Suppressor macrophage treated with lipopolysaccharide for 1 hour (primary cell): ENCODE results near the gene TMEM80.
"Not testable (repeated sequence)": the region's sequence is repeated elsewhere in the genome, so short reads cannot be mapped to it uniquely, and the experiment has no call there.

Source experiments
- DNase-seq, 3 donors: peaks; one replicate each; pipeline ENCODE4 v3.0.0-alpha.2; 2020 to 2022

The TMEM80 gene

DNA sequence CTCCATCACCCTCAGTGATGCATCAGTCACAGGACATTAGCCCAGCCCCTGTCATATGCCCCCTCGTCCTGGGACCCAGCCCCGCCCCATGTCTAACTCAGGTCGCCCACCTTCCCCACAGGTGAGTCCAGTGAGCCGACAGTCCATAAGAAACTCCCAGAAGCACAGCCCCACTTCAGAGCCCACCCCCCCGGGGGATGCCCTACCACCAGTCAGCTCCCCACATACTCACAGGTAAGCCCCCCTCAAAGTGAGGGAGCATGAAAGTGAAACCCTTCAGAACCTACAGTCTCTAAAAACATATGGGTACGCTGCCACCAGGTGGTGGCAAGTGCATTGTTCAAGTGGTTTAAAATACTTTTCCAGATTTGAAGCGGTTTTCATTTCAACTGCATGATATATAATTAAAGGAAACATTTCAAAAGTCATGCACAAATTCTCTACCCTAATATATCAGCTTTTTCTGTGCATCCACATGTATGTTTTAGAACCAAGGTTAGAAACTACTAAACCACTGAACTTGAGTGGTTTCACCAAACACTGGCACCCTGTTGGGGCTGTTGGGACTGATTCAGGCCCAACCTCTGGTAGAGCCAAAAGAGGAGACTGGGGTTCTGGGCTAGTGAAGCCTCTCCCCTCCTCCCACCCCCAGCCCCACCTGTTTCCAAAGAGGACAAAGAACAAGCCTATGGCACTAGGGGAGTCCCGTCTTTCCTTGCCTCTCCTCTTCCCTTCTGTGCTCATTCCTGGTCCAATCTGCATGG is 27.7 kb downstream of the TMEM80 start:
- peak; percentile 74 to 79 (median 75) for DNase-seq

DNA sequence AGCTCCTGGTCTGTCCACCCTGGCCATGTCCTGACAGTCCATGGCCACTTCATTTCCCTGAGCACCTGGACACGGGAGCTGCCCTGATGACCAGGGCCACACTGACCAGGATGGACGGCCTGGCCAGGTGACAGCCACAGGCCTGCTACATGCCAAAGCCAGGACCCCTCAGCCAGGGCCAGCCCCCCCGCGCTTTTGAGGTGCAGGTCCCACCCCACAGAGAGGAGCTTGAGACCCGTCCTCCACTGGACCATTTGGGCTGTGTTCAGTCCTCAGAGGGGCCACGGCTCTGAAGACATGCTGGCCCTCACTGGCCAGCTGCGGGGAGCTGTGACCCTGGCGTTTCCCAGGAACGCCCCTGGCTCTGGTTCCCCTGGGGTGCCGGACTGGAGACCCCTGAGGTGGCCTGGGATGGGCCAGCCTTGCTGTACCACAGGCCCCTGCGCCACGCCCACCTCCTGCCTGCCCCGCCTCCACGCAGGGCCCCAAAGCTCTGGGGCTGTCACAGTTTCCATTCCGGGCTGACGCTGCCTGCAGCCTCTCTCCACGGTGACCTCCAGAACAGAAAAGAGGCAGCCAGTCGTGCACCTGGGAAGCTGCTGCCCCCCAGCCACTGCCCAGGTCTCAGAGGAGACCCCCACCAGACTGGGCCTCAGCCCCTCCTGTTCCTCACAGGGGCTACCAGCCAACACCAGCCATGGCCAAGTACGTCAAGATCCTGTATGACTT is 28.6 kb downstream of the TMEM80 start:
- no peak for DNase-seq

DNA sequence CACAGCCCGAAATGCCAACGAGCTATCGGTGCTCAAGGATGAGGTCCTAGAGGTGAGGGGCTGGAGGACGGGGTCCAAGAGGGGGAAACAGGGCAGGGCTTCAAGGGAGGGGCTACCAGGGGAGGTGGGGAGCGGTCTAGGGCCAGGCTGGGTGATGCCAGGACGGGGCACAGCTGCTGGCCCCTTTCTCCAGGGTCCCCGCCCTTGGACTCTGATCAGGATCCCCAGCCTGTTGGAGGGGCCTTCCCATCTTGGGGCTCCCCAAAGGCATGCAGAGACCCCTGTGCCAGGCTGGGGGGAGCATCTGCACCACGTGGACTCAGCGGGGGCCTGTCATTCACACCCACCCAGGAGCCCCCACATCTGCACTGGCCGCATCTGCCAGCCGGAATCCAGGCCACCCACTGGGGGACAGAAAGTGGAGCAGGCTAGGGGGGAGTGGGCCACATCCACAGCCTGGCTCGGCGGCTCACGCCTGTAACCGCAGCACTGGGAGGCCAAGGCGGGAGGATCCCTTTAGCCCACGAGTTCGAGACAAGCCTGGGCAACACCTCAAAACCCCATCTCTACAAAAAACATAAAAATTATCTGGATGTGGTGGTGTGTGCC is 29.3 kb downstream of the TMEM80 start:
- DNase-seq, result no peak

DNA sequence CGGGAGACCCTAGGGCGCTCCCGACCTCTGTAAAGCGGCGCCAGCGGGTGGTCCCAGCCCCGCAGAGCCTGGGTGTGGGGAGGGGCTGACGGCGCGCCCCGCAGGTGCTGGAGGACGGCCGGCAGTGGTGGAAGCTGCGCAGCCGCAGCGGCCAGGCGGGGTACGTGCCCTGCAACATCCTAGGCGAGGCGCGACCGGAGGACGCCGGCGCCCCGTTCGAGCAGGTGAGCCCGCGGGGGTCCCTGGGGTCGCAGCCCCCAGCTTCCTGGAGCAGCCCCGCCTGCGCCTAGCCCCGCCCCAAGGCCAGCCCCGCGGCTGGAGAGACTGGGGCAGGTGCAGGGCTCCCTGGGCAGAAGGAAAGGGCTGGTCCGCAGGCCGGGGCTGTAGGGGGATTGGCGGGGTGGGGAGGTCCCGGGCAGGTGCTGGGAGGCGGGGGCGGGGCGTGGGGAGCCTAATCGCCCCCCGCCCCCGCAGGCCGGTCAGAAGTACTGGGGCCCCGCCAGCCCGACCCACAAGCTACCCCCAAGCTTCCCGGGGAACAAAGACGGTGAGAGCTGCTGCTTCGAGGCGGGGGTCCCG is 30.1 kb downstream of the TMEM80 start:
- DNase-seq, result no peak

DNA sequence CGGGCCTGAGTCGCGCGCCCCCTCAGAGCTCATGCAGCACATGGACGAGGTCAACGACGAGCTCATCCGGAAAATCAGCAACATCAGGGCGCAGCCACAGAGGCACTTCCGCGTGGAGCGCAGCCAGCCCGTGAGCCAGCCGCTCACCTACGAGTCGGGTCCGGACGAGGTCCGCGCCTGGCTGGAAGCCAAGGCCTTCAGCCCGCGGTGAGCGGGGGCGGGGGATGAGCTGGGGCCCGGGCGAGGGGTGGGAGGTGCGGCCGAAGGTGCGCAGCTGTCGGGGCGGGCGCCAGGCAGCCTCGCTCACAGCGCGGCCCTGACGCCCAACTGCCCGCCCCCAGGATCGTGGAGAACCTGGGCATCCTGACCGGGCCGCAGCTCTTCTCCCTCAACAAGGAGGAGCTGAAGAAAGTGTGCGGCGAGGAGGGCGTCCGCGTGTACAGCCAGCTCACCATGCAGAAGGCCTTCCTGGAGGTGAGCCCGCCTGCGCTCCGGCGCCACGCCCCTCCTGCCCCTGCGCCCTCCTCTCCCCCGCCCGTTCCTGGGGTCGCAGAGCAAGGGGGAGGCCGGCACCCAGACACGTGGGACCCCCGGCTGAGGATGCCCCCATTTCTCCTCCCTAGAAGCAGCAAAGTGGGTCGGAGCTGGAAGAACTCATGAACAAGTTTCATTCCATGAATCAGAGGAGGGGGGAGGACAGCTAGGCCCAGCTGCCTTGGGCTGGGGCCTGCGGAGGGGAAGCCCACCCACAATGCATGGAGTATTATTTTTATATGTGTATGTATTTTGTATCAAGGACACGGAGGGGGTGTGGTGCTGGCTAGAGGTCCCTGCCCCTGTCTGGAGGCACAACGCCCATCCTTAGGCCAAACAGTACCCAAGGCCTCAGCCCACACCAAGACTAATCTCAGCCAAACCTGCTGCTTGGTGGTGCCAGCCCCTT is 30.9 kb downstream of the TMEM80 start:
- peak; percentile 40 to 59 (median 46) for DNase-seq

DNA sequence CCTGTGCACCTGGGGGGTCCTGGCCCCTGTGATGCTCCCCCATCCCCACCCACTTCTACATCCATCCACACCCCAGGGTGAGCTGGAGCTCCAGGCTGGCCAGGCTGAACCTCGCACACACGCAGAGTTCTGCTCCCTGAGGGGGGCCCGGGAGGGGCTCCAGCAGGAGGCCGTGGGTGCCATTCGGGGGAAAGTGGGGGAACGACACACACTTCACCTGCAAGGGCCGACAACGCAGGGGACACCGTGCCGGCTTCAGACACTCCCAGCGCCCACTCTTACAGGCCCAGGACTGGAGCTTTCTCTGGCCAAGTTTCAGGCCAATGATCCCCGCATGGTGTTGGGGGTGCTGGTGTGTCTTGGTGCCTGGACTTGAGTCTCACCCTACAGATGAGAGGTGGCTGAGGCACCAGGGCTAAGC is 31.7 kb downstream of the TMEM80 start:
- DNase-seq, result no peak

DNA sequence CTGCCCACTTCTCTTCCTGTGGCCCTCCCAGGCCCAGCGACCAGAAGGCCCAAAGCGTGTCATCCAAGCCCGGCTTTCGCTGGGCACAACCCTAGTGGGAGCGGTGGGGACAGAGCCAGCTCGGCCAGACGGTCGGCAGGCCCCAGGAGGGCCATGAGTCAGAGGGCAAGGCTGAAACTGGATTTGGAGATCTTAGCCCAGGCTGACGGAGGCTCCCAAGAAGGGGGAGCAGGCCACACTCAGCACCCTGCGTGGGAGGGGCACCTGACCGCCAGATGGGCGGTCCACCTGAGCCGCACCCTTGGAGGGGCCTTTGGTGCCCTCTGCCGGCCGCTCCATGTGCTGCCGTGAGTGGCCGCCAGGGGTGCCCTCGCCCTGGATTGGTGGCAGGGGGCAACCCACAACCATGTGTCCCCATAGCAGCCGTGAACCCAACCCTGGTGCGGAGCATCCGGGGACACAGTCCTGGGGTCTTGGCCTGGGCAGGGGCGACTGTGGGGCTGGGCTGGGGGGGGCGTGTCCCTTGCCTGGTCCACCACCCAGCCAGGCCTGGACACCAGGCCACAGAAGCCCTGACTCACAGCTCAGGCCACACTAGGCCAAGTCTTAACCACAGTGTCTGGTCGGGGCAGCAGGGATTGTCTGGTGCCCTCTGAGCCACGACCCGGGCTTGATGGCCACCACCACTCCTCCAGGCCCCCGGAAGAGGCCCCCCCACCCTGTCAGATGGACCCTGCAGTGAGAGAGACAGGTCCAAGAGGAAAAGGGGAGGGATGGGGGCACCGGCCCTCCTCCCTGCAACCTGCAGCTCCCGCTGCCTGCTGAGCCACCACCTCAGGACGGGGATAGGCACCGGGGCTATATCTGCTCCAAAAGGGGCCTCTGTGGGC is 32.5 kb downstream of the TMEM80 start:
- DNase-seq, result peak; percentile 79 to 92 (median 81)

DNA sequence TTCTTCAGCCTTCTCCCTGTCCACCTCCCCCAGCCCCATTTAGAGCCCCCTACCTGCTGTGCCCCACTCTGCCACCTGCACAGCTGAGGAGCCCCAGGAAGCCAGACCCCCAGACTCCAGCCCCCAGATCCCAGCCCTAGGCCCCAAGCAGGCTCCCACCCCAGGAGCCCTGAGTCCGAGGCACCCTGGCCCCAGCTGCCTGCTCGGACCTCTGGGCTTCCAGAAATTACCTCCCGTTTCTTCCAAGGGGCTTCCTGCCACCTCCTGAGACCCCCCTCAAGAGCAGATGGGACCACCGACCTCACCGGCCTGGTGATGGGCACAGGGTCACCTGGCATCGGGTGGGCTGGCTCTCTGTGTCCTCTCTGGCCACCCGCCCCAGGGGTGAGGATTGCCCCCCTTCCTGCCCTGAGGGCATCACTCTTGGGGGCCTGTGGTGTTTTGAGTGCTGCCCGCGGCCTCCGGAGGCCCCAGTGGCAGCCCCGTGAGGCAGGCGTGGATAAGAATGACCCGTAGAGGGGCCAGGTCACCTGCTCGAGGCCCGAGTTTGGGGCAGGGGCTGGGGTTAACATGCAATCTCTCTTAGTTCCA is 33.4 kb downstream of the TMEM80 start:
- no peak for DNase-seq

DNA sequence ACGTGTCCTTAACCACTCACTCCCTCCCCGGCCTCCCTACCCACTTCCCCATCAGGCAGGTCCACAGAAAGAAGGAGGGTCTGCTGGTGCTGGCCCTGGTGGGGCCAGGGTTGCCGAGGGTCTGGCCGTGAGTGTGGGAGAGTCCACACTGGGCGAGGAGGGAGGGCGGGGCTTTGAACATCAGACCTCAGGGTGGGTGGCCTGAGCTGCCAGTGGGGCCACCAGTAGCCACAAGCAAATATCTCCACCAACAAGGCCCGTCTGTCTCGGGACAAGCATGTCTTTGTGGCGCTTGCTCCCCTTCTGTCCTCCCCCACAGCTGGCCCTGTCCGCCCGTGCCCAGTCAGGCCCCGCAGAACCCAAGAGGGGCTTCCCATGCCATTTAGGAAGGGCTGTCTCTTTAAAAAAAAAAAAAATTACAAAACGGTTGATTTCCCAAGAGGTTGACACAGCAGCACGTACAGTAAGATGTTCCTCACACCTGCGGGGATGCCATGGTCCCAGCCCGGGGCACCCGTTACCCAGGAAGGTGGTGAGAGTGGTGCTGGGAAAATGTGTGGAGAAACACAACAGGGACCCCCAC is 34.0 kb downstream of the TMEM80 start:
- DNase-seq, result no peak

DNA sequence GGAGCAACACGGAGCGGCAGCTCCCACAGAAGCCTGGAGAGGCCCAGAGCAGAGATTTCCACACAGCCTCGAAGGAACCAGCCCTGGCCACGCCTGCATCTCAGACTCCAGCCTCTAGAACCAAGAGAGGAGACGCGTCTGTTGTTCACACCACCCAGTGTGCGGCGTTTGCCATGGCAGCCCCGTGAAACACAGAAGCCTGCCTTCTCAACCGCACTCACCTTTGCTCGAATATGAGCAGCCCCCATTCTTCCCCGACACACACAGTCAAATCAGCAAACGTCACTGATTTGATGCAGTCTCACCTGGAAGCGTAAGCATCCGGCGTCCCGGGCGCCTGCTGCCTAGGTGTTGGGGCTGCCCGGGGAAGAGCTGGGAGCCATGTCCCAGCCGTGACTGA is 37.5 kb downstream of the TMEM80 start:
- DNase-seq, result no peak

DNA sequence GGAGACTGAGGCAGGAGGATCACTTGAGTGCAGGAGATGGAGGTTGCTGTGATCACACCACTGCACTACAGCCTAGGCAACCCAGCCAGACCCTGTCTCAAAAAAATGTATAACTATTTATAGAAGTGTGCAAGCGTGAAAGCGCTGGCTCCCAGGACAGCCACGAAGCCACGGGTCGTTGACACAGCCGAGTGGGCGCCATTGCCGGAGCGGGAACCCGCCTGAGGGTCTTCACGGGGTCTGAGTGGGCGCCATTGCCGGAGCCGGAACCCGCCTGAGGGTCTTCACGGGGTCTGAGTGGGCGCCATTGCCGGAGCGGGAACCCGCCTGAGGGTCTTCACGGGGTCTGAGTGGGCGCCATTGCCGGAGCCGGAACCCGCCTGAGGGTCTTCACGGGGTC is 38.9 kb downstream of the TMEM80 start:
- not testable (repeated sequence) for DNase-seq

DNA sequence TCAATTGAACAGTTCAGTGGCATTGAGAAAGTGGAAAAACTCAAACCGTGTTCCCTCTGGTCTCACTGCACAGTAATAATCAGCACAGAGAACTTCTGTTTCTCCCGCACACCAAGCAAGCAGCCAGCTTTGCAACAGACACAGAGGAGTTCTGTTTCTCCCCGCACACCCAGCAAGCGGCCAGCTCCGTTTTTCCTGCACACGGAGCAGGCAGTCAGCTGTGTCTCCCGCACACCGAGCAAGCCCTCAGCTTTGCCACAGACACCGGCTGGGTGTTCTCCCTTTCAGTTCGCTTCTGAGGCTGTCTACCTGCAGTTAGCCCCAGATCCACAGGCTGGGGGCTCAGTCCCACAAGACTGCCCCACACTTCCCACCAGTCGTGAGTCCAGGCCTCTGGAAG is 41.8 kb downstream of the TMEM80 start:
- no peak for DNase-seq

DNA sequence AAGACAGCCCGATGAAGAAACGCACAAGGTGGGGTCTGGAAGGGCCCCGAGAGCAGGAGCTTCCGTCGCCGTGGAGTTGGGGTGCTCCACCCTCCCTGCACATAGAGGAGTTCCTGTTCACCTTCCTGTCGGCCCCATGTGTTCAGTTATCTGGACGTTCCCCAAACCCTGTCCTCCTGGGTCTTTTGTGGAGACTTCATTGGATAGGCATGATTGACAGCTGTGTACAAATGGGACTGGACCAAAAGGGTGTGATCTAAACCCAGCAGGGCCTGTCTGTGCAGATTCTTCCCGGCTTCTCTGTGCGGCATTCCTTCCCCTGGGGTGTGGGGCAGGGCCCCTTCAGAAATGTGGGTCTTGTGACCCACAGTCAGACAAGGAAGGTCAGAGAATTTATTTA is 42.3 kb downstream of the TMEM80 start:
- not testable (repeated sequence) for DNase-seq

DNA sequence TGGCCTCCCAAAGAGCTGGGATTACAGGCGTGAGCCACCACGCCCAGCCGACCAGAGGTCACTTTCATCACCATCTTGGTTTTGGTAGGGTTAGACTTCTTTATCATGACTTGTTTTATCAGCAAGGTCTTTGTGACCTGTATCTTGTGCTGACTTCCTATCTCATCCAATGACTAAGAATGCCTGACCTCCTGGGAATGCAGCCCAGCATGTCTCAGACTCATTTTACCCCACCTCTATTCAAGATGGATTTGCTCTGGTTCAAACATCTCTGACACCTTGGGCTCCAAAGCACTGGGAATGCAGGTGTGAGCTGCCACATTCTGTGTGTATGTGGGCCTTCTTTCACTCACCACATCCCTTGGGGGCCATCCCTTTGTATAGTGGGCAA is 46.5 kb downstream of the TMEM80 start:
- no peak for DNase-seq

DNA sequence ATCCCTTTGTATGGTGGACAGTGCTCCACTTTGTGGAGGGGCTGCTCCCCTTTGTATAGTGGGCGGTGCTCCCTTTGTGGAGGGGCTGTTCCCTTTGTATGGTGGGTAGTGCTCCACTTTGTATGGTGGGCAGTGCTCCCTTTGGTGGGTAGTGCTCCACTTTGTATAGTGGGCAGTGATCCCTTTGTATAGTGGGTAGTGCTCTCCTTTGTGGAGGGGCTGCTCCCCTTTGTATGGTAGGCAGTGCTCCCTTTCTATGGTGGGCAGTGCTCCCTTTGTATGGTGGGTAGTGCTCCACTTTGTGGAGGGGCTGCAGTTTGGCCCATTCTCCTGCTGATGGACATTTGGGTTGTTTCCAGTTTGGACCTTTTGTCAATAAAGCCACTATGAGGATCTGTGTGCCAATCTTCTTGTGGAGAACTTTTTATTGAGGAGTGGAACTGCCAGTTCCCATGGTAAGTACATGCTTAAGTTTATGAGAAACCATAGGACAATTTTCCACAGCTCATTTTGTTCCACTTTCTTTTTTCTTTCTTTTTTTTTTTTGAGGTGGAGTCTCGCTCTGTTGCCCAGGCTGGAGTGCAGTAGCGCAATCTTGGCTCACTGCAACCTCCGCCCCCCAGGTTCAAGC is 47.1 kb downstream of the TMEM80 start:
- no peak for DNase-seq

DNA sequence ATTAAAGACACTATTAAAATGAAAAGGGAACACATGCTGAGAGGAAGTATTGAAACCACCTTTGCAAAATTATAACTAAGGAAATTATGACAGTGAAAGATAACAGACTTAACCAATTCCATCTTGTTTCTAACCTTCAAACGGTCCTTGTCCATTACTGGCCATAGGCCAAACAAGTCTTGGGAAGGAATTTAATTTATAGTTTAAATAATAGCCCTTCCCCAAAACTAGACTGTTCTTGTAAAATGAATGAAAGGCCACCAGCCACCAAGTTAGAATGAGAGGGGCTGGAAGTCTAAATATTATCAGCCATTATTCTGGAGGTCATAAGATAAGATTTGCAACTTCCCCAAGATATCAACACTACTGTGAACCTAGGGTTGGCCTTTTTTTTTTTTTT is 49.8 kb downstream of the TMEM80 start:
- DNase-seq, result no peak

DNA sequence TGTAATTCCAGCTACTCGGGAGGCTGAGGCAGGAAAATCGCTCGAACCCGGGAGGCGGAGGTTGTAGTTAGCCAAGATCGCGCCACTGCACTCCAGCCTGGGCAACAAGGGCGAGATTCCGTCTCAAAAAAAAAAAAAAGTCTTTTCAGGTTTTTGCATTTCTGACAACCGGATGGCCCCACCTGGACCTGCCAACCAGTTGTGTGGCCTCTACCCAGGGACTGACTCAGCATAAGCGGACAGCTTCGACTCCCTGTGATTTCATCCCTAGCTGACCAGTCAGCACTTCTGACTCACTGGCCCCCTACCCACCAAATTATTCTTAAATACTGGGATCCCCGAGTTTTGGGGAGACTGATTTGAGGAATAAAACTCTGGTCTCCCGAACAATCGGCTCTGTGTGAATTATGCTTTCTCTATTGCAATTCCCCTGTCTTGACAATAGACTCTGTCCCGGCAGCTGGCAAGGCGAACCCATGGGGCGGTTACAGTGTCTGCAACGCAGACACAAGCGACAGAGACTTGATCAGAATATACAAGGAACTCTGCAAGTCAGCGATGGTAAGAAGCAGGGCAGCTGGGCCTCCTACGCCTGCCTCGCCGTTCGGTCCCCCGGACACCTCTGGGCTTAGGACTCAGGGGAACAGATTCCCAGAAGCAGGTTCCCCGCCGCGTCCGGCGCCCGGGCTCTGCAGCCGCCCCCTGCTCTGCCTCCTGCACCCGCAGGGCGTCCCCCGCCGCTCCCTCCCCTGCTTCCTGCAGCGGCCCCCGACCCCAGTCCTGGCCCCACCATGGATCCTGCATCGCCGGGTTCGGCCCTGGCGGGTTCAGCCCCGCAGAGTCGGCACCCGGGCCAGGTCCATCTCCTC is 50.9 kb downstream of the TMEM80 start:
- peak; percentile 30 to 50 (median 46) for DNase-seq

DNA sequence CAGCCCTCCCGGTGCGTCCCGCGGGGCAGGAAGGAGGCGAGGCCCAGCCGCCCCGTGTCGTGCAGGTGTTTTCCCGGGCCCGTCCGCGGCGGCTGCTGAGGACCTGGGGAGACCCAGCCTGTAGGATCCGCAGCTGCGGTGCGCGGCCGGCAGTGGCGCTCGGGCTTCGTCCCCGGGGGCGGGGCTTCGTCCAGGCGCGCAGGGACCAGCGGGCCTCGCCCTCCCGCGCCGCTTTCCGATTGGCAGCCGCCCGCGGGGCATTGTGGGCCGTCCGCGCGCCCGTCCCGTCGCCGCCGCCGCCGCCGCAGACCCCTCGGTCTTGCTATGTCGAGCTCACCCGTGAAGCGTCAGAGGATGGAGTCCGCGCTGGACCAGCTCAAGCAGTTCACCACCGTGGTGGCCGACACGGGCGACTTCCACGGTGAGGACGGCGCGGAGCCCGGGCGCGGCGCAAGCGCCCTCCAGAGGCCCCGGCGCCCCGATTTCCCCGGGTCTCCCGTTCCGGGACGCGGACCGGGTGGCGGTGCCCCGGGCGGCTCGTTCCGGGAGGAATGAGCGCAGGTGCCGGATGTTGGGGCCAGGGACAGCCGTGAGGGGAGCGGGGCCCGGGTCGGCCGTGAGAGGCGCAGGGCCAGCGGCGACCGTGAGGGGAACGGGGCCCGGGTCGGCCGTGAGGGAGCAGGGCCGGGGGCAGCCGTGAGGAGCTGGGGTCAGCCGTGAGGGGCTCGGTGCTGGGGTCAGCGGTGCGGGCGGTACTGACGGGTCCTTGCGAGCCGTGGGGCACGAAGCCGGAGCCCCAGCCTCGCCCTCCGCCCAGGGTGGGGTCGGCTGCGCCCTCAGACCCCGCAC is 51.8 kb downstream of the TMEM80 start, which contains the start of gene TALDO1:
Gene TALDO1 (plus strand): TSS at position 307 of the 849 bp plus-strand sequence. CDS start 18 bp downstream, at position 325.
- peak; percentile 94 to 99 (median 97) for DNase-seq
